Endothelial cell of umbilical vein (primary cell): ENCODE data around the gene TRIM10. TPM values are rescaled to one million over a fixed set of nuclear protein-coding genes. Genes with fewer than 3 reads are reported as not detected.

Experiments used
- BruUV-seq: library from RNA; stranded (reverse); fragments of 400-500 nt; replicated peaks from 2 replicates; lab custom pipeline; 2021; lab: Mats Ljungman, UMichigan
- CTCF ChIA-PET: fragments of 300-600, 350-600 bp; sonication (Branson Sonifier 250); formaldehyde crosslinking; loops from one replicate; lab custom pipeline; 2021; ENCODE audit warnings: antibody characterized with exemption, inconsistent platforms; lab: Charles Lee
- POLR2A ChIA-PET: fragments of 300-600, 350-600 bp; sonication (Branson Sonifier 250); formaldehyde crosslinking; loops from one replicate; lab custom pipeline; 2021; ENCODE audit warnings: antibody characterized with exemption, inconsistent platforms; lab: Charles Lee
- DNase-seq: peaks from one replicate; pipeline ENCODE4 v3.0.0-alpha.2; 2011; ENCODE audit warnings: low read depth, low spot score
- FAIRE-seq: peaks from 2 replicates; lab custom pipeline; 2011; peaks lifted over from hg19 to GRCh38; lab: Jason Lieb, UNC
- H2AFZ ChIP-seq: 2 replicates; pipeline ENCODE4 v1.6.0; 2012; ENCODE audit warnings: low read depth, low read length, control low read depth, inconsistent platforms
- H3K27ac ChIP-seq: 2 replicates; pipeline ENCODE4 v1.5.1; 2011; ENCODE audit warnings: low read depth, mild to moderate bottlenecking, control low read depth, low read length, moderate library complexity; ENCODE audit not compliant: insufficient read depth
- H3K27me3 ChIP-seq, 2 experiments: 2 replicates each; pipeline versions ENCODE4 v1.6.0 to v1.6.1; 2011; ENCODE audit warnings: low read length in 2 of 2, mixed read lengths in 1 of 2; ENCODE audit not compliant: control insufficient read depth in 2 of 2, insufficient read depth in 2 of 2
- H3K36me3 ChIP-seq, 2 experiments: 2 replicates in 1 of 2; 3 replicates in 1 of 2; pipeline ENCODE4 v1.5.1; 2011; ENCODE audit warnings: low read length in 2 of 2, mild to moderate bottlenecking in 1 of 2, moderate library complexity in 1 of 2; ENCODE audit not compliant: control insufficient read depth in 2 of 2, insufficient read depth in 2 of 2; ENCODE audit errors: extremely low read depth in 1 of 2
- H3K4me1 ChIP-seq: 3 replicates; pipeline ENCODE4 v1.5.1; 2011; ENCODE audit warnings: mild to moderate bottlenecking, low read length; ENCODE audit not compliant: control insufficient read depth, insufficient read depth; ENCODE audit errors: extremely low read depth
- H3K4me2 ChIP-seq: 2 replicates; pipeline ENCODE4 v1.6.1; 2011; ENCODE audit warnings: low read length, control low read depth, mixed read lengths; ENCODE audit not compliant: insufficient read depth
- H3K4me3 ChIP-seq, 3 experiments: fragments of 200-600 bp in 1 of 3; sonication (generic), shearing (Covaris generic) in 1 of 3; replicated peaks in 1 of 3; 2 replicates each; pipeline ENCODE4 v1.5.1; 2011 to 2016; ENCODE audit warnings: control low read depth in 3 of 3, low read length in 3 of 3, mild to moderate bottlenecking in 2 of 3, inconsistent platforms in 1 of 3, low read depth in 1 of 3, moderate library complexity in 1 of 3; ENCODE audit not compliant: insufficient read depth in 1 of 3
- H3K79me2 ChIP-seq: 2 replicates; pipeline ENCODE4 v1.6.0; 2012; ENCODE audit warnings: low read length, inconsistent platforms; ENCODE audit not compliant: control insufficient read depth, insufficient read depth
- H3K9ac ChIP-seq: replicated peaks from 2 replicates; pipeline ENCODE3; 2011; ENCODE audit warnings: low read length, control low read depth; ENCODE audit not compliant: insufficient read depth; ENCODE audit errors: extremely low read depth
- H3K9me1 ChIP-seq: replicated peaks from 3 replicates; pipeline ENCODE4 v1.6.0; 2011; ENCODE audit warnings: mild to moderate bottlenecking, low read length; ENCODE audit not compliant: control insufficient read depth, insufficient read depth; ENCODE audit errors: extremely low read depth
- H3K9me3 ChIP-seq: replicated peaks from 2 replicates; pipeline ENCODE4 v1.5.1; 2012; ENCODE audit warnings: low read length, inconsistent platforms; ENCODE audit not compliant: control insufficient read depth, insufficient read depth
- H4K20me1 ChIP-seq: replicated peaks from 2 replicates; pipeline ENCODE3; 2011; ENCODE audit warnings: mild to moderate bottlenecking, low read length; ENCODE audit not compliant: control insufficient read depth, insufficient read depth; ENCODE audit errors: extremely low read depth
- EZH2 ChIP-seq: IDR thresholded peaks from 2 replicates; pipeline ENCODE4 v1.6.1; 2012; ENCODE audit warnings: borderline replicate concordance, low read depth, mild to moderate bottlenecking, moderate library complexity, low read length, inconsistent platforms; ENCODE audit not compliant: severe bottlenecking
- FOS ChIP-seq: IDR thresholded peaks from 2 replicates; pipeline ENCODE4 v1.6.1; 2011; ENCODE audit warnings: mild to moderate bottlenecking, low read length, moderate library complexity, borderline replicate concordance; ENCODE audit not compliant: insufficient read depth
- GATA2 ChIP-seq: IDR thresholded peaks from 2 replicates; pipeline ENCODE4 v1.7.0; 2011; ENCODE audit warnings: low read depth, mild to moderate bottlenecking, moderate library complexity, mixed read lengths, low read length; ENCODE audit not compliant: insufficient read length, insufficient read depth
- JUN ChIP-seq: IDR thresholded peaks from 2 replicates; pipeline ENCODE4 v1.6.1; 2011; ENCODE audit warnings: borderline replicate concordance, low read depth; ENCODE audit not compliant: insufficient read length, insufficient read depth
- MYC ChIP-seq: IDR thresholded peaks from one replicate; pipeline ENCODE4 v1.6.1; 2011; ENCODE audit warnings: mild to moderate bottlenecking, low read depth, low read length
- POLR2A ChIP-seq: IDR thresholded peaks from 2 replicates; pipeline ENCODE4 v1.6.1; 2012; ENCODE audit warnings: low read depth, mild to moderate bottlenecking, control low read depth, low read length
- POLR2AphosphoS5 ChIP-seq: IDR thresholded peaks from 2 replicates; pipeline ENCODE4 v1.6.1; 2012; ENCODE audit warnings: low read depth, mild to moderate bottlenecking, control low read depth, low read length, moderate library complexity; ENCODE audit not compliant: insufficient read depth
- dilution Hi-C: fragments of 300-500 bp; cut with MboI; formaldehyde crosslinking; loops from one replicate; pipeline ENCODE4 v1.15.0; 2019; ENCODE audit warnings: low sequenced_read_pairs; ENCODE audit not compliant: extremely low pct_ligation_motif_present
- intact Hi-C: fragments of 100-400 bp; cut with micrococcal nuclease; formaldehyde crosslinking; loops from one replicate; pipeline ENCODE4 v1.10.0; 2022
- polyA plus RNA-seq, 4 experiments: library from polyadenylated mRNA; depleted of rRNA in 3 of 4; stranded (reverse) in 3 of 4; unstranded in 1 of 4; fragments of >200 nt; gene quantifications; 2 replicates each; pipeline versions ENCODE4 v1.2.1 to v1.2.3, GENCODE V29; 2011 to 2012; ENCODE audit warnings: missing spikeins in 1 of 4
- total RNA-seq: library from RNA; stranded (reverse); gene quantifications from 2 replicates; pipeline ENCODE4 v1.2.3, GENCODE V29; 2021
- TF ChIP-seq, protein P1 (sequence below), 2 donors: IDR thresholded peaks; 1 replicate in 1 of 2; 2 replicates in 1 of 2; pipeline ENCODE4 v1.5.1; 2011; ENCODE audit warnings: low read length in 2 of 2, mild to moderate bottlenecking in 2 of 2, moderate library complexity in 2 of 2, control low read depth in 1 of 2, inconsistent platforms in 1 of 2, low read depth in 1 of 2; ENCODE audit not compliant: insufficient read depth in 1 of 2; ENCODE audit errors: extremely low read depth in 1 of 2
- TF ChIP-seq, protein P2 (sequence below): IDR thresholded peaks from 2 replicates; pipeline ENCODE4 v1.6.1; 2011; ENCODE audit not compliant: insufficient read depth, insufficient read length

Gene TRIM10
- total and polyA plus RNA-seq, 2 donors (not counting 3 experiments of a cell fraction or from before 2014, with no cell fraction given), result not detected

DNA sequence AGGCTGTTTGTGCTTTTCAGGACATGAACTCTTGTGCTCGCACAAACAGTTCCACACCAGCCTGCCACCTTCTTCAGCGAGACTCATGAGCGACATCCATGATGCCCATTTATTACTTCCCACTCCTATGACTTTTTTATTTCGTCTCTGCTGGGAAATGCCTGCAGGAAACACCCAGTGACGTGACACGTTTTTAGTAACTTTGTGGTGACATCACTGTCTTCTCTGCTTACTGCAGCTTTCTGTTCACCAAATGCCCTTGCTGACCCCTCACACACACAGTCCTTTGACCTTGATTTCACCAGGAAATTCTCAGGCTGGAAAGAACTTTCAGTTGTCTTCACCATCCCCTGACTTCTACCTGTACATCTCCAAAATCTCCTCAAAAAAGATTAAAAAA, 16.2 kb downstream of the TRIM10 start:
- ChIA-PET CTCF (interaction anchor here (1.3 to 2.9 kb wide), 2 partner anchors 12 to 14 kb away, joined by 3 to 11 read pairs; no protein-coding TSS in a partner anchor), POLR2A (no interaction called here)
- Histone ChIP-seq H2AFZ (no peak overlapping the region), H3K9ac (no peak overlapping the region), H3K27me3 (peaks cover 18 to 34% of the 10 kb centered on the region in 2 experiments), H3K9me3 (no peaks in the 10 kb centered on the region), H3K4me3 (no peak overlapping the region), H3K4me1 (no peaks in the 10 kb centered on the region), H4K20me1 (no peaks in the 10 kb centered on the region), H3K36me3 (no peaks in the 10 kb centered on the region), H3K27ac (no peak overlapping the region), H3K4me2 (no peak overlapping the region), H3K79me2 (no peaks in the 10 kb centered on the region), H3K9me1 (no peaks in the 10 kb centered on the region)
- TF ChIP-seq, protein P1, sequence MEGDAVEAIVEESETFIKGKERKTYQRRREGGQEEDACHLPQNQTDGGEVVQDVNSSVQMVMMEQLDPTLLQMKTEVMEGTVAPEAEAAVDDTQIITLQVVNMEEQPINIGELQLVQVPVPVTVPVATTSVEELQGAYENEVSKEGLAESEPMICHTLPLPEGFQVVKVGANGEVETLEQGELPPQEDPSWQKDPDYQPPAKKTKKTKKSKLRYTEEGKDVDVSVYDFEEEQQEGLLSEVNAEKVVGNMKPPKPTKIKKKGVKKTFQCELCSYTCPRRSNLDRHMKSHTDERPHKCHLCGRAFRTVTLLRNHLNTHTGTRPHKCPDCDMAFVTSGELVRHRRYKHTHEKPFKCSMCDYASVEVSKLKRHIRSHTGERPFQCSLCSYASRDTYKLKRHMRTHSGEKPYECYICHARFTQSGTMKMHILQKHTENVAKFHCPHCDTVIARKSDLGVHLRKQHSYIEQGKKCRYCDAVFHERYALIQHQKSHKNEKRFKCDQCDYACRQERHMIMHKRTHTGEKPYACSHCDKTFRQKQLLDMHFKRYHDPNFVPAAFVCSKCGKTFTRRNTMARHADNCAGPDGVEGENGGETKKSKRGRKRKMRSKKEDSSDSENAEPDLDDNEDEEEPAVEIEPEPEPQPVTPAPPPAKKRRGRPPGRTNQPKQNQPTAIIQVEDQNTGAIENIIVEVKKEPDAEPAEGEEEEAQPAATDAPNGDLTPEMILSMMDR (IDR thresholded peaks at IDR 0.05; ENCODE audit: extremely low read depth in 1 of 2, insufficient read depth in 1 of 2, low read depth in 1 of 2, low read length in 2 of 2), result no peak
- no peak for TF ChIP-seq POLR2A
- TF ChIP-seq MYC, result no peak
- no peak for TF ChIP-seq FOS
- no peak for TF ChIP-seq GATA2
- no peak for TF ChIP-seq POLR2AphosphoS5
- TF ChIP-seq JUN, result no peak
- TF ChIP-seq, protein P2, sequence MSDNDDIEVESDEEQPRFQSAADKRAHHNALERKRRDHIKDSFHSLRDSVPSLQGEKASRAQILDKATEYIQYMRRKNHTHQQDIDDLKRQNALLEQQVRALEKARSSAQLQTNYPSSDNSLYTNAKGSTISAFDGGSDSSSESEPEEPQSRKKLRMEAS, result no peak
- TF ChIP-seq EZH2, result no peak
- FAIRE-seq, result no peak
- DNase-seq, result no peak
- no TSS peak for BruUV-seq
- dilution Hi-C loops (no loop called here), intact Hi-C loops (no loop called here)
